Measurements from ENCODE around the gene NTM. TPM values are rescaled to one million over a fixed set of nuclear protein-coding genes. Genes with fewer than 3 reads are reported as not detected.

NTM gene
- total RNA-seq, 1 experiment from 2014 or later = not detected

- Histone ChIP-seq H4K20me1 (ENCODE audit: insufficient read depth) (no peaks in the 10 kb centered on the region; the same call in 1 of the 2 replicates), H3K4me3 (replicated peaks in 1 of 2; ENCODE audit: low read depth in 1 of 2, low read length in 2 of 2) (no peak overlapping the region), H3K79me2 (ENCODE audit: insufficient read depth, low read length) (no peaks in the 10 kb centered on the region), H3K27me3 (ENCODE audit: insufficient read depth, low read length) (no peaks in the 10 kb centered on the region), H3K27ac (ENCODE audit: low read depth, low read length) (no peak overlapping the region), H3K4me1 (ENCODE audit: control insufficient read depth in 1 of 2, insufficient read depth in 2 of 2, low read length in 2 of 2) (no peaks in the 10 kb centered on the region), H3K9ac (ENCODE audit: low read length) (no peak overlapping the region), H2AFZ (ENCODE audit: low read depth, low read length, poor library complexity, severe bottlenecking) (no peak overlapping the region), H3K9me2 (ENCODE audit: insufficient read depth) (no peaks in the 10 kb centered on the region), H3K4me2 (ENCODE audit: low read length) (no peak overlapping the region), H3K36me3 (ENCODE audit: control insufficient read depth in 1 of 2, insufficient read depth in 2 of 2, low read length in 2 of 2) (no peaks in the 10 kb centered on the region), H3K9me3 (ENCODE audit: control insufficient read depth in 1 of 2, insufficient read depth in 1 of 2, low read depth in 1 of 2, low read length in 2 of 2) (peaks cover 3 to 27% of the 10 kb centered on the region in 2 experiments; a peak in 2 of 4 replicates)
- TF ChIP-seq, protein P1, sequence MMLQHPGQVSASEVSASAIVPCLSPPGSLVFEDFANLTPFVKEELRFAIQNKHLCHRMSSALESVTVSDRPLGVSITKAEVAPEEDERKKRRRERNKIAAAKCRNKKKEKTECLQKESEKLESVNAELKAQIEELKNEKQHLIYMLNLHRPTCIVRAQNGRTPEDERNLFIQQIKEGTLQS (IDR thresholded peaks at IDR 0.05) = no peak
- no peak for TF ChIP-seq YY1 (IDR thresholded peaks at IDR 0.05; ENCODE audit: extremely low read depth, insufficient replicate concordance, low read depth, low read length)
- no peak for TF ChIP-seq ZNF274 (IDR thresholded peaks at IDR 0.05; ENCODE audit: low read depth, low read length)
- TF ChIP-seq SIN3A (IDR thresholded peaks at IDR 0.05; ENCODE audit: low read depth) = no peak
- no peak for TF ChIP-seq RAD21 (IDR thresholded peaks at IDR 0.05; ENCODE audit: low read depth)
- no peak for TF ChIP-seq FOSL1 (IDR thresholded peaks at IDR 0.05; ENCODE audit: low read depth)
- TF ChIP-seq, protein P2, sequence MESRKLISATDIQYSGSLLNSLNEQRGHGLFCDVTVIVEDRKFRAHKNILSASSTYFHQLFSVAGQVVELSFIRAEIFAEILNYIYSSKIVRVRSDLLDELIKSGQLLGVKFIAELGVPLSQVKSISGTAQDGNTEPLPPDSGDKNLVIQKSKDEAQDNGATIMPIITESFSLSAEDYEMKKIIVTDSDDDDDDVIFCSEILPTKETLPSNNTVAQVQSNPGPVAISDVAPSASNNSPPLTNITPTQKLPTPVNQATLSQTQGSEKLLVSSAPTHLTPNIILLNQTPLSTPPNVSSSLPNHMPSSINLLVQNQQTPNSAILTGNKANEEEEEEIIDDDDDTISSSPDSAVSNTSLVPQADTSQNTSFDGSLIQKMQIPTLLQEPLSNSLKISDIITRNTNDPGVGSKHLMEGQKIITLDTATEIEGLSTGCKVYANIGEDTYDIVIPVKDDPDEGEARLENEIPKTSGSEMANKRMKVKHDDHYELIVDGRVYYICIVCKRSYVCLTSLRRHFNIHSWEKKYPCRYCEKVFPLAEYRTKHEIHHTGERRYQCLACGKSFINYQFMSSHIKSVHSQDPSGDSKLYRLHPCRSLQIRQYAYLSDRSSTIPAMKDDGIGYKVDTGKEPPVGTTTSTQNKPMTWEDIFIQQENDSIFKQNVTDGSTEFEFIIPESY (IDR thresholded peaks at IDR 0.05; ENCODE audit: extremely low read depth, insufficient replicate concordance, low read length) = no peak
- no peak for TF ChIP-seq SRF (IDR thresholded peaks at IDR 0.05; ENCODE audit: low read depth)
- TF ChIP-seq, protein P3, sequence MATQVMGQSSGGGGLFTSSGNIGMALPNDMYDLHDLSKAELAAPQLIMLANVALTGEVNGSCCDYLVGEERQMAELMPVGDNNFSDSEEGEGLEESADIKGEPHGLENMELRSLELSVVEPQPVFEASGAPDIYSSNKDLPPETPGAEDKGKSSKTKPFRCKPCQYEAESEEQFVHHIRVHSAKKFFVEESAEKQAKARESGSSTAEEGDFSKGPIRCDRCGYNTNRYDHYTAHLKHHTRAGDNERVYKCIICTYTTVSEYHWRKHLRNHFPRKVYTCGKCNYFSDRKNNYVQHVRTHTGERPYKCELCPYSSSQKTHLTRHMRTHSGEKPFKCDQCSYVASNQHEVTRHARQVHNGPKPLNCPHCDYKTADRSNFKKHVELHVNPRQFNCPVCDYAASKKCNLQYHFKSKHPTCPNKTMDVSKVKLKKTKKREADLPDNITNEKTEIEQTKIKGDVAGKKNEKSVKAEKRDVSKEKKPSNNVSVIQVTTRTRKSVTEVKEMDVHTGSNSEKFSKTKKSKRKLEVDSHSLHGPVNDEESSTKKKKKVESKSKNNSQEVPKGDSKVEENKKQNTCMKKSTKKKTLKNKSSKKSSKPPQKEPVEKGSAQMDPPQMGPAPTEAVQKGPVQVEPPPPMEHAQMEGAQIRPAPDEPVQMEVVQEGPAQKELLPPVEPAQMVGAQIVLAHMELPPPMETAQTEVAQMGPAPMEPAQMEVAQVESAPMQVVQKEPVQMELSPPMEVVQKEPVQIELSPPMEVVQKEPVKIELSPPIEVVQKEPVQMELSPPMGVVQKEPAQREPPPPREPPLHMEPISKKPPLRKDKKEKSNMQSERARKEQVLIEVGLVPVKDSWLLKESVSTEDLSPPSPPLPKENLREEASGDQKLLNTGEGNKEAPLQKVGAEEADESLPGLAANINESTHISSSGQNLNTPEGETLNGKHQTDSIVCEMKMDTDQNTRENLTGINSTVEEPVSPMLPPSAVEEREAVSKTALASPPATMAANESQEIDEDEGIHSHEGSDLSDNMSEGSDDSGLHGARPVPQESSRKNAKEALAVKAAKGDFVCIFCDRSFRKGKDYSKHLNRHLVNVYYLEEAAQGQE (IDR thresholded peaks at IDR 0.05; ENCODE audit: low read depth) = no peak
- TF ChIP-seq, protein P4, sequence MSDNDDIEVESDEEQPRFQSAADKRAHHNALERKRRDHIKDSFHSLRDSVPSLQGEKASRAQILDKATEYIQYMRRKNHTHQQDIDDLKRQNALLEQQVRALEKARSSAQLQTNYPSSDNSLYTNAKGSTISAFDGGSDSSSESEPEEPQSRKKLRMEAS (IDR thresholded peaks at IDR 0.05) = no peak
- no peak for TF ChIP-seq CEBPB (IDR thresholded peaks at IDR 0.05; ENCODE audit: low read depth)
- TF ChIP-seq EGR1 (IDR thresholded peaks at IDR 0.05; ENCODE audit: low read depth) = no peak
- no peak for TF ChIP-seq SP1 (IDR thresholded peaks at IDR 0.05; ENCODE audit: low read depth)
- TF ChIP-seq JUND (IDR thresholded peaks at IDR 0.05) = no peak
- no peak for TF ChIP-seq EZH2phosphoT487 (IDR thresholded peaks at IDR 0.05; ENCODE audit: borderline replicate concordance)
- TF ChIP-seq TCF7L2 (IDR thresholded peaks at IDR 0.05; ENCODE audit: borderline replicate concordance, extremely low read depth, insufficient read depth, insufficient read length) = no peak
- TF ChIP-seq ELF1 (IDR thresholded peaks at IDR 0.05; ENCODE audit: borderline replicate concordance, low read depth) = no peak
- TF ChIP-seq, protein P5, sequence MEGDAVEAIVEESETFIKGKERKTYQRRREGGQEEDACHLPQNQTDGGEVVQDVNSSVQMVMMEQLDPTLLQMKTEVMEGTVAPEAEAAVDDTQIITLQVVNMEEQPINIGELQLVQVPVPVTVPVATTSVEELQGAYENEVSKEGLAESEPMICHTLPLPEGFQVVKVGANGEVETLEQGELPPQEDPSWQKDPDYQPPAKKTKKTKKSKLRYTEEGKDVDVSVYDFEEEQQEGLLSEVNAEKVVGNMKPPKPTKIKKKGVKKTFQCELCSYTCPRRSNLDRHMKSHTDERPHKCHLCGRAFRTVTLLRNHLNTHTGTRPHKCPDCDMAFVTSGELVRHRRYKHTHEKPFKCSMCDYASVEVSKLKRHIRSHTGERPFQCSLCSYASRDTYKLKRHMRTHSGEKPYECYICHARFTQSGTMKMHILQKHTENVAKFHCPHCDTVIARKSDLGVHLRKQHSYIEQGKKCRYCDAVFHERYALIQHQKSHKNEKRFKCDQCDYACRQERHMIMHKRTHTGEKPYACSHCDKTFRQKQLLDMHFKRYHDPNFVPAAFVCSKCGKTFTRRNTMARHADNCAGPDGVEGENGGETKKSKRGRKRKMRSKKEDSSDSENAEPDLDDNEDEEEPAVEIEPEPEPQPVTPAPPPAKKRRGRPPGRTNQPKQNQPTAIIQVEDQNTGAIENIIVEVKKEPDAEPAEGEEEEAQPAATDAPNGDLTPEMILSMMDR (IDR thresholded peaks at IDR 0.05 in 2 of 3, conservative IDR thresholded peaks at IDR 0.05 in 1 of 3; ENCODE audit: borderline replicate concordance in 1 of 3, insufficient read depth in 1 of 3, low read depth in 2 of 3, low read length in 2 of 3) = no peak
- TF ChIP-seq CBX3 (IDR thresholded peaks at IDR 0.05; ENCODE audit: low read depth) = no peak
- no peak for TF ChIP-seq POLR2AphosphoS5 (IDR thresholded peaks at IDR 0.05; ENCODE audit: low read depth, low read length)
- ATAC-seq (no peak), DNase-seq (ENCODE audit: low read depth, low spot score) (no peak)
- ChIA-PET CTCF (no interaction called here), POLR2A (no interaction called here), RAD21 (ENCODE audit: low non-redundant PET in 1 of 2, low total read pairs in 2 of 2, uncharacterized antibody in 2 of 2, unreplicated experiment in 2 of 2) (no interaction called here)
- no TSS peak for BruUV-seq (replicated peaks)
- intact Hi-C loops (cut with micrococcal nuclease) = no loop called here
Measured at GRCh38 chr11:131832079-131832478, 461.7 kb downstream of the NTM start.

Data from HCT116 (cell line).